Measurements from ENCODE around the gene ASB6.
"Not testable (repeated sequence)": the region's sequence is repeated elsewhere in the genome, so short reads cannot be mapped to it uniquely, and the experiment has no call there.

DNA sequence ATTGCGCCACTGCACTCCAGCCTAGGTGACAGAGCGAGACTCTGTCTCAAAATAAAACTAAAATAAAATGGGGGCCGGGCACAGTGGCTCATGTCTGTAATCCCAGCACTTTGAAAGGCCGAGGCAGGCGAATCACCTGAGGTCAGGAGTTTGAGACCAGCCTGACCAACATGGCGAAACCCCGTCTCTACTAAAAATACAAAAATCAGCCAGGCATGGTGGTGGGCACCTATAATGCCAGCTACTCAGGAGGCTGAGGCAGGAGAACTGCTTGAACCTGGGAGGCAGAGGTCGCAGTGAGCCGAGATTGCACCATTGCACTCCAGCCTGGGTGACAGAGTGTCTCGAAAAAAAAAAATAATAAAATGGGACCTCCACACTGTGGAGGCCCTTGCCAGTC lies 5.6 kb downstream of the ASB6 start:
- TF ChIP-seq, protein P1, sequence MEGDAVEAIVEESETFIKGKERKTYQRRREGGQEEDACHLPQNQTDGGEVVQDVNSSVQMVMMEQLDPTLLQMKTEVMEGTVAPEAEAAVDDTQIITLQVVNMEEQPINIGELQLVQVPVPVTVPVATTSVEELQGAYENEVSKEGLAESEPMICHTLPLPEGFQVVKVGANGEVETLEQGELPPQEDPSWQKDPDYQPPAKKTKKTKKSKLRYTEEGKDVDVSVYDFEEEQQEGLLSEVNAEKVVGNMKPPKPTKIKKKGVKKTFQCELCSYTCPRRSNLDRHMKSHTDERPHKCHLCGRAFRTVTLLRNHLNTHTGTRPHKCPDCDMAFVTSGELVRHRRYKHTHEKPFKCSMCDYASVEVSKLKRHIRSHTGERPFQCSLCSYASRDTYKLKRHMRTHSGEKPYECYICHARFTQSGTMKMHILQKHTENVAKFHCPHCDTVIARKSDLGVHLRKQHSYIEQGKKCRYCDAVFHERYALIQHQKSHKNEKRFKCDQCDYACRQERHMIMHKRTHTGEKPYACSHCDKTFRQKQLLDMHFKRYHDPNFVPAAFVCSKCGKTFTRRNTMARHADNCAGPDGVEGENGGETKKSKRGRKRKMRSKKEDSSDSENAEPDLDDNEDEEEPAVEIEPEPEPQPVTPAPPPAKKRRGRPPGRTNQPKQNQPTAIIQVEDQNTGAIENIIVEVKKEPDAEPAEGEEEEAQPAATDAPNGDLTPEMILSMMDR (conservative IDR thresholded peaks at IDR 0.05; ENCODE audit: low read depth, low read length): not testable (repeated sequence)
- not testable (repeated sequence) for TF ChIP-seq EZH2 (IDR thresholded peaks at IDR 0.05; ENCODE audit: low read length, unreplicated experiment); EZH2phosphoT487 (IDR thresholded peaks at IDR 0.05; ENCODE audit: borderline replicate concordance, low read length)
